ENCODE data around the gene DYRK3. TPM values are rescaled to one million over a fixed set of nuclear protein-coding genes. Genes with fewer than 3 reads are reported as not detected.
"Not testable (repeated sequence)": the region's sequence is repeated elsewhere in the genome, so short reads cannot be mapped to it uniquely, and the experiment has no call there.

The DYRK3 gene
- total and polyA plus RNA-seq, 2 donors: 4.9 to 7.2 TPM

DNA sequence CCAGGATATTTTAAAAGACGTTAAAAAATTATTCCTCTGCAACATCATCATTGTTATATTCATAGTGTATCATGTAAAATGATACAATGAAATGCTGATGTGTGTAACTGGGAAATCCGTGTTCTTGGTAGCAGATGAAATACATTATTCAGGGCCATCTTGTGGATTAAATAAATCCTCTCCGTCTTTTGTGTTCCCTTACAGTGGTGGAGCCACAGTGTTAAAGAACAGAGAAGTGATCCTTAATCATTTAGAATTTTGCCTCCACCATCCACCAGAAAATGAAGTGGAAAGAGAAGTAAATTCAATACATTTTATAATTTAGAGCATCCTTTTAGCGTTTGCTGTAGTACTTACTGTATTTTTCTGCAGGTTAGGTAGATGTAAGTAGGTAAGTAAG, 1.3 kb downstream of the DYRK3 start:
- Histone ChIP-seq H3K4me3 (ENCODE audit: low read length in 2 of 2) (no peak overlapping the region), H3K4me1 (ENCODE audit: control insufficient read depth in 2 of 2, insufficient read depth in 2 of 2, low read length in 2 of 2) (peaks cover 10 to 16% of the 10 kb centered on the region in 2 donors), H3K27me3 (ENCODE audit: control insufficient read depth in 2 of 2, insufficient read depth in 1 of 2, low read length in 1 of 2) (peaks cover 0 to 6% of the 10 kb centered on the region in 2 donors), H3K9me3 (ENCODE audit: control insufficient read depth in 2 of 2, insufficient read depth in 1 of 2, low read length in 1 of 2) (no peaks in the 10 kb centered on the region), H3K27ac (ENCODE audit: low read depth in 1 of 2, low read length in 1 of 2) (no peak overlapping the region), H3K36me3 (ENCODE audit: control insufficient read depth in 2 of 2, insufficient read depth in 2 of 2, low read length in 1 of 2) (no peaks in the 10 kb centered on the region)
- WGBS: 59% methylated on average over 4 of the region's 4 CpGs
- no peak for DNase-seq (ENCODE audit: low read depth in 6 of 9, low spot score in 9 of 9)

DNA sequence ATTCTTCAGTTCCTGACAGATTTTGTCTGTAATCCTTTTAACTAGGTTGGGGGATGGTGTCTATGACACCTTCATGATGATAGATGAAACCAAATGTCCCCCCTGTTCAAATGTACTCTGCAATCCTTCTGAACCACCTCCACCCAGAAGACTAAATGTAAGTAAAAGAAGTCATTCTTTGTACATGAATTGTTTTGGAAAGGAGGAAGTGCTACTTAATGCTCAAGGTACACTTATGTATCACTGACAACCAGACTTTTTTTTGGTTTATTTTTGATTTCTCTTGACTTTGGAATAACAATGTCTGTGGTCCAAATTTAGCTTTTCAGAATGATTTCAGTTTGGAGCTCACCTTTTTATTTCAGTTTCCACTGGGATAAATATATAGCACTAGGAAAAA, 2.3 kb downstream of the DYRK3 start:
- H3K27ac ChIP-seq (ENCODE audit: low read depth in 1 of 2, low read length in 1 of 2): no peak overlapping the region
- H3K4me3 ChIP-seq (ENCODE audit: low read length in 2 of 2): no peak overlapping the region
- DNase-seq (ENCODE audit: low read depth in 6 of 9, low spot score in 9 of 9): no peak
- no peaks in the 10 kb centered on the region for H3K36me3 ChIP-seq (ENCODE audit: control insufficient read depth in 2 of 2, insufficient read depth in 2 of 2, low read length in 1 of 2)
- peaks cover 10 to 16% of the 10 kb centered on the region in 2 donors for H3K4me1 ChIP-seq (ENCODE audit: control insufficient read depth in 2 of 2, insufficient read depth in 2 of 2, low read length in 2 of 2)
- peaks cover 0 to 6% of the 10 kb centered on the region in 2 donors for H3K27me3 ChIP-seq (ENCODE audit: control insufficient read depth in 2 of 2, insufficient read depth in 1 of 2, low read length in 1 of 2)
- H3K9me3 ChIP-seq (ENCODE audit: control insufficient read depth in 2 of 2, insufficient read depth in 1 of 2, low read length in 1 of 2): no peaks in the 10 kb centered on the region

DNA sequence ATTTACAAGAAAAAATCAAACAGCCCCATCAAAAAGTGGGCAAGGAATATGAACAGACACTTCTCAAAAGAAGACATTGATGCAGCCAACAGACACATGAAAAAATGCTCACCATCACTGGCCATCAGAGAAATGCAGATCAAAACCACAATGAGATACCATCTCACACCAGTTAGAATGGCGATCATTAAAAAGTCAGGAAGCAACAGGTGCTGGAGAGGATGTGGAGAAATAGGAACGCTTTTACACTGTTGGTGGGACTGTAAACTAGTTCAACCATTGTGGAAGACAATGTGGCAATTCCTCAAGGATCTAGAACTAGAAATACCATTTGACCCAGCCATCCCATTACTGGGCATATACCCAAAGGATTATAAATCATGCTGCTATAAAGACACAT, 6.7 kb downstream of the DYRK3 start:
- WGBS: 73% methylated on average over 2 of the region's 2 CpGs
- not testable (repeated sequence) for H3K9me3 ChIP-seq (ENCODE audit: control insufficient read depth in 2 of 2, insufficient read depth in 1 of 2, low read length in 1 of 2); H3K27ac ChIP-seq (ENCODE audit: low read depth in 1 of 2, low read length in 1 of 2); H3K27me3 ChIP-seq (ENCODE audit: control insufficient read depth in 2 of 2, insufficient read depth in 1 of 2, low read length in 1 of 2); H3K4me1 ChIP-seq (ENCODE audit: control insufficient read depth in 2 of 2, insufficient read depth in 2 of 2, low read length in 2 of 2); H3K36me3 ChIP-seq (ENCODE audit: control insufficient read depth in 2 of 2, insufficient read depth in 2 of 2, low read length in 1 of 2); H3K4me3 ChIP-seq (ENCODE audit: low read length in 2 of 2); DNase-seq (ENCODE audit: low read depth in 6 of 9, low spot score in 9 of 9)

DNA sequence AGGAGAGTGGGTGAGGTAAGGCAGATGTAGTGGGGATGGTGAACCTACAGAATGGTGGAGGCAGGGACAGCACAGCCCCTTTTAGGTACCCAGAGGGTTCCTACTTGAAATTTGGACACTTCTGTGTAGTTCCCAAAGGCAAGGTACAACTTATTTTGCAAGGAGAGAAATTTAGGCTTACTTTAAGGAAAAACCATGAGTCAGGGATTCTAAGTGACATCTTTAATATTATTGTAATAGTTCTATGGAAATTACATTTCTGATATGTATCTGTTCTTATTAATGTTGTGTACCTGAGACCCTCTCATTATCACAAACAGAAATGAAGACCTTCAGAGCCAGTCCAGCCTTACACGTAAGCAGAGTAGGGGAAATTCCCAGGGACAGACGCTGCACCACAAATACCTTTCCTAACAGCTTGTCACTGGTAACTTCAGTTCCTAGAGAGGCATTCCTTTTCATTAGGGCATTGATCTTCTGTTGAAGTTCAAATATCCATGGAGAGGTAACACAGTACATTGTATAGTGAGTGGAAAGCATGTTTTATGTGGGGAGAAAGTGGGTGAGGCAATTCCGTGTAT, 7.9 kb downstream of the DYRK3 start:
- Histone ChIP-seq H3K27ac (ENCODE audit: low read depth in 1 of 2, low read length in 1 of 2) (no peak overlapping the region), H3K27me3 (ENCODE audit: control insufficient read depth in 2 of 2, insufficient read depth in 1 of 2, low read length in 1 of 2) (no peaks in the 10 kb centered on the region), H3K4me1 (ENCODE audit: control insufficient read depth in 2 of 2, insufficient read depth in 2 of 2, low read length in 2 of 2) (no peaks in the 10 kb centered on the region), H3K9me3 (ENCODE audit: control insufficient read depth in 2 of 2, insufficient read depth in 1 of 2, low read length in 1 of 2) (no peaks in the 10 kb centered on the region), H3K36me3 (ENCODE audit: control insufficient read depth in 2 of 2, insufficient read depth in 2 of 2, low read length in 1 of 2) (peaks cover 2 to 7% of the 10 kb centered on the region in 2 donors), H3K4me3 (ENCODE audit: low read length in 2 of 2) (no peak overlapping the region)
- DNase-seq (ENCODE audit: low read depth in 6 of 9, low spot score in 9 of 9): no peak
- 93% methylated on average over 3 of the region's 3 CpGs for WGBS

DNA sequence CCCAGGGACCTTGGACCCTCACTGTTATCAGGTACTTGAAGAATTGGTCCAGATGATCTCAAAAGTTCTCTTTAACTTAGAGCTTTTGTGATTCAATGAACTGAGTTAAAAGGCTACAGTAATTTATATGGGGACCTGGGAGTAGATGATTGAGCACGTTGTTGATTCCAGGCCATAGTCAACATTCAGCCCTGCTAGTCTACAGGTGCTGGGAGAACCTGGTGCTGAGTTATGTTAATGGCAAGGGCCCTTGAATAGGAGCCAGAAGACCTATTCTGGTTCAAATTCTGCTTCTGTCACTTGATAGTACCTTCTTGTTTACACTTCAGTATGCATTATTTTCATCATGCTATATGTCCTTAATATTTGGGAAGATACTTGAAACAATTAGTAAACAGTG, 11.2 kb downstream of the DYRK3 start:
- Histone ChIP-seq H3K27ac (ENCODE audit: low read depth in 1 of 2, low read length in 1 of 2) (no peak overlapping the region), H3K36me3 (ENCODE audit: control insufficient read depth in 2 of 2, insufficient read depth in 2 of 2, low read length in 1 of 2) (peaks cover 6 to 21% of the 10 kb centered on the region in 2 donors), H3K27me3 (ENCODE audit: control insufficient read depth in 2 of 2, insufficient read depth in 1 of 2, low read length in 1 of 2) (no peaks in the 10 kb centered on the region), H3K9me3 (ENCODE audit: control insufficient read depth in 2 of 2, insufficient read depth in 1 of 2, low read length in 1 of 2) (no peaks in the 10 kb centered on the region), H3K4me1 (ENCODE audit: control insufficient read depth in 2 of 2, insufficient read depth in 2 of 2, low read length in 2 of 2) (no peaks in the 10 kb centered on the region), H3K4me3 (ENCODE audit: low read length in 2 of 2) (no peak overlapping the region)
- 99% methylated on average over 1 of the region's 1 CpG for WGBS
- no peak for DNase-seq (ENCODE audit: low read depth in 6 of 9, low spot score in 9 of 9)

DNA sequence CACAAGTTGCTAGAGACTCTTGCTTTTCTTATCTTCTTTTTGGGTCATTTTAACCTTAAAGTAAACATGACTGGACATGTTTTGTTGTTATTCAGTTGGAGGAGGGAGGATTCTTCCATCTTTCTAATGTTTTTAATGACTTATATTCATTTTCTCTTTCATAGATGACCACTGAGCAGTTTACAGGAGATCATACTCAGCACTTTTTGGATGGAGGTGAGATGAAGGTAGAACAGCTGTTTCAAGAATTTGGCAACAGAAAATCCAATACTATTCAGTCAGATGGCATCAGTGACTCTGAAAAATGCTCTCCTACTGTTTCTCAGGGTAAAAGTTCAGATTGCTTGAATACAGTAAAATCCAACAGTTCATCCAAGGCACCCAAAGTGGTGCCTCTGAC, 11.9 kb downstream of the DYRK3 start:
- no peak overlapping the region for H3K4me3 ChIP-seq (ENCODE audit: low read length in 2 of 2)
- no peak for DNase-seq (ENCODE audit: low read depth in 6 of 9, low spot score in 9 of 9)
- H3K4me1 ChIP-seq (ENCODE audit: control insufficient read depth in 2 of 2, insufficient read depth in 2 of 2, low read length in 2 of 2): no peaks in the 10 kb centered on the region
- no peaks in the 10 kb centered on the region for H3K9me3 ChIP-seq (ENCODE audit: control insufficient read depth in 2 of 2, insufficient read depth in 1 of 2, low read length in 1 of 2)
- H3K27ac ChIP-seq (ENCODE audit: low read depth in 1 of 2, low read length in 1 of 2): no peak overlapping the region
- H3K27me3 ChIP-seq (ENCODE audit: control insufficient read depth in 2 of 2, insufficient read depth in 1 of 2, low read length in 1 of 2): no peaks in the 10 kb centered on the region
- peaks cover 6 to 22% of the 10 kb centered on the region in 2 donors for H3K36me3 ChIP-seq (ENCODE audit: control insufficient read depth in 2 of 2, insufficient read depth in 2 of 2, low read length in 1 of 2)

DNA sequence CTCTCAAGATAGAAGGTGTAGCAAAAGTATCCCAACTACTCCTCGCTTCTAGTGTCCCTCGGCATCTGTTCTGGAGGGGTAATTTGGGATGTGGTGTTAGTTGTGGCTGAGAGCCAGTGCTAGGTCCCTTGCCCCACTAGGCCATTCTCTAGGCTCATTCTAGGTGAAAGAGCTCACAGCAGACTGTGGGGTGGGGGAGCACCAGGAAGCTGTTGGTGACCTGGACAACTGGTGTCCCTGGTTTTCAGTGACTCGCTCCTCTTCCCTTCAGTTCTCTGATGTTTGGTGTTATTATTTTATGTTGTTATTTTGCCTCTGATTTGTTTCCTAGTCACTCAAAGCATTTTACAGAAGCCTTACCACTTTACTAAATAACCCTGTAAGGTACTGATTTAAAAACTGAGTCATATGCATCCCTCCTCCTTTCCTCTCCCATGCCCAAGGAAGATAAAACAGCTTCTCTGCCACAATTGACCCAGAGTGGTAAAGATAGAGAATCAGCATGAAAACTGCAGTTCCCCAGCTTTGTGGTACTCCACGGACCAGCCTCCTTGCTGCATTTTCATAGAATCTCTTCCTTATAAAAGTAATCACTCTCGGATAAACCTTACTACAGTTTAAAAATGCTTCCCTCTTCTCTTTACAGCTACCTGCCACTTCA, 14.1 kb downstream of the DYRK3 start:
- peaks cover 6 to 22% of the 10 kb centered on the region in 2 donors for H3K36me3 ChIP-seq (ENCODE audit: control insufficient read depth in 2 of 2, insufficient read depth in 2 of 2, low read length in 1 of 2)
- no peaks in the 10 kb centered on the region for H3K4me1 ChIP-seq (ENCODE audit: control insufficient read depth in 2 of 2, insufficient read depth in 2 of 2, low read length in 2 of 2)
- WGBS: 96% methylated on average over 5 of the region's 5 CpGs
- no peak overlapping the region for H3K4me3 ChIP-seq (ENCODE audit: low read length in 2 of 2)
- no peak overlapping the region for H3K27ac ChIP-seq (ENCODE audit: low read depth in 1 of 2, low read length in 1 of 2)
- no peaks in the 10 kb centered on the region for H3K27me3 ChIP-seq (ENCODE audit: control insufficient read depth in 2 of 2, insufficient read depth in 1 of 2, low read length in 1 of 2)
- DNase-seq (ENCODE audit: low read depth in 6 of 9, low spot score in 9 of 9): no peak
- H3K9me3 ChIP-seq (ENCODE audit: control insufficient read depth in 2 of 2, insufficient read depth in 1 of 2, low read length in 1 of 2): no peaks in the 10 kb centered on the region

DNA sequence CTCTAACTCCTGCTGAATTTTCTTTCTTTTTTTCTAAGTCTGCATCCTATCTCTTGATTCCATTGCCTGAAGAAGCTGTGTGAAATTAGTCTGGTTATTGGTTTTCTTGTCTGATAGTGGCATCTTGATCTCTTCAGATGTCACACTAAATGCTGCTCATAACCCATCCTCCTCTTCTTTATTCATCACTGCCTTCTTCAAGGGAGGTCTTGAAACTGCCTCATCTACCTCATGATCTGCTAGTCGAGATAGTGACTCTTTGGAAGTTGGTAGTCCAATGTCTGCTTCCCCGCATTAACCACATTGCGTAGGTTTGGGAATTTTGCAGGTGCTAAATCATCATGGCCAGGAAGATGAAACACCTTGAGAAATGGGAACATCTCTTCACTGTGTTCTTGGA, 15.7 kb downstream of the DYRK3 start:
- Histone ChIP-seq H3K36me3 (ENCODE audit: control insufficient read depth in 2 of 2, insufficient read depth in 2 of 2, low read length in 1 of 2) (peaks cover 6 to 22% of the 10 kb centered on the region in 2 donors), H3K27ac (ENCODE audit: low read depth in 1 of 2, low read length in 1 of 2) (no peak overlapping the region), H3K4me3 (ENCODE audit: low read length in 2 of 2) (no peak overlapping the region), H3K27me3 (ENCODE audit: control insufficient read depth in 2 of 2, insufficient read depth in 1 of 2, low read length in 1 of 2) (no peaks in the 10 kb centered on the region), H3K9me3 (ENCODE audit: control insufficient read depth in 2 of 2, insufficient read depth in 1 of 2, low read length in 1 of 2) (no peaks in the 10 kb centered on the region), H3K4me1 (ENCODE audit: control insufficient read depth in 2 of 2, insufficient read depth in 2 of 2, low read length in 2 of 2) (peaks cover 0 to 2% of the 10 kb centered on the region in 2 donors)
- no peak for DNase-seq (ENCODE audit: low read depth in 6 of 9, low spot score in 9 of 9)
- WGBS: 98% methylated on average over 3 of the region's 3 CpGs

DNA sequence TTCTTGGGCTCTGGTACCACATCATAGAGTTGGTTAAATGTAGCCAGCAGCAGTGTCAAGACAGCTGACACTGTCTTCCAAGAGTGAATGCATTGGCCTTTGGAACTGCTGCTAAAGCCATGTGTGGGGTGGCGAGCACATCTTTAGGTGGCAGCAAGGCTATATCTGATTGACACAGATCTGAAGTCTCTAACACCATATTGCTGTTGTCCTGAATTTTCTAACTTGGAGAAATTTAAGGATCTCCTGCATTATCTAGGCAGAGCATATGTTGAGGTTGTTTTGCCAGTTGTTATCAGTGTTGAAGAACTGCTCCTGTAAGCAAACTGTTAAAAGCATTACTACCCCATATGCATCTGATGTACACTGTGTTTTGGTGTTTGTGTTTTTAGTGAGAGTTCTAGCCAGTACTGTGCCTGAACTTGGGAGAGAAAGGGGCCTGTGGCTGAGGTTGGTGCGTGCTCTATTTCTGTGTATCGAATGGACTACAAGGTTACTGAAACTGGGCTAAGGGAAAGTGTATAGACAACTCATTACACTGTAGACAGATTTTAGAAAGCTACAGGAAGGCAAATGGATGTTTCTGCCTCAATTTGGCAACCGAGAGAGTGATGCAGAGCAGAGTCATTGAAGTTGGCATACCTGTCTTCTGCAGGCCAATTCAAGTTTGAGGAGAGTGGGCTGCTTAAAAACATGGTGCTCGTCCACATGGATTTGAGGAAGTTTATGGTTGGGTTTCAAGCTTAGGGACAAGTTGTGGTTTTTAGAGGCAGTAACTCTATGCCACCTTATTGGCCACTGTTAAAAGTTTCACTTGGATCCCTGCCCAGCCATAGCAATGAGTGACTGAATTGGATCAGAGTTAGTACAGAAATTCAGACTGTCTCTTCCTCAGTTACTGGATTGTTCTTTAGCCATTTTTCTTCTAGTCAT, 16.9 kb downstream of the DYRK3 start:
- 90% methylated on average over 5 of the region's 5 CpGs for WGBS
- Histone ChIP-seq H3K9me3 (ENCODE audit: control insufficient read depth in 2 of 2, insufficient read depth in 1 of 2, low read length in 1 of 2) (no peaks in the 10 kb centered on the region), H3K27me3 (ENCODE audit: control insufficient read depth in 2 of 2, insufficient read depth in 1 of 2, low read length in 1 of 2) (no peaks in the 10 kb centered on the region), H3K27ac (ENCODE audit: low read depth in 1 of 2, low read length in 1 of 2) (peak overlapping the region in 1 of 2 donors; percentile 5), H3K4me3 (ENCODE audit: low read length in 2 of 2) (no peak overlapping the region), H3K36me3 (ENCODE audit: control insufficient read depth in 2 of 2, insufficient read depth in 2 of 2, low read length in 1 of 2) (peaks cover 6 to 22% of the 10 kb centered on the region in 2 donors), H3K4me1 (ENCODE audit: control insufficient read depth in 2 of 2, insufficient read depth in 2 of 2, low read length in 2 of 2) (peaks cover 0 to 2% of the 10 kb centered on the region in 2 donors)
- DNase-seq (ENCODE audit: low read depth in 6 of 9, low spot score in 9 of 9): no peak
